Testis (tissue), 2 donors: Measurements from ENCODE around the gene TDRD9.

Experiments used
- CTCF ChIP-seq, 3 experiments: fragments of 450-650 bp in 2 of 3; fragments of 200-600 bp in 1 of 3; sonication (generic) in 1 of 3; IDR thresholded peaks; one replicate each; pipeline ENCODE4 v1.5.1; 2016 to 2019; ENCODE audit warnings: antibody characterized with exemption in 3 of 3, mild to moderate bottlenecking in 2 of 3, moderate library complexity in 1 of 3
- POLR2A ChIP-seq: fragments of 450-650 bp; IDR thresholded peaks from one replicate; pipeline ENCODE4 v1.6.1; 2017; ENCODE audit warnings: antibody characterized with exemption, mild to moderate bottlenecking, moderate library complexity

- TF ChIP-seq CTCF (IDR thresholded peaks at IDR 0.05) (peak; percentile 84 to 91 (median 85)), POLR2A (no peak)
Observed at GRCh38 chr14:104094709-104095425, 166.6 kb downstream of the TDRD9 start.
